SIG-M5 treated with dmso at 0.1 percent for 504 hours (cell line): Measurements from ENCODE around the gene RAB25.

Source experiments
- DNase-seq: peaks from one replicate; lab custom pipeline; 2025; ENCODE audit not compliant: unreplicated experiment; lab: John Stamatoyannopoulos, UW

Gene RAB25

GRCh38 chr1:156078728-156079127 is 17.8 kb downstream of the RAB25 start:
- DNase-seq, result no peak

DNA sequence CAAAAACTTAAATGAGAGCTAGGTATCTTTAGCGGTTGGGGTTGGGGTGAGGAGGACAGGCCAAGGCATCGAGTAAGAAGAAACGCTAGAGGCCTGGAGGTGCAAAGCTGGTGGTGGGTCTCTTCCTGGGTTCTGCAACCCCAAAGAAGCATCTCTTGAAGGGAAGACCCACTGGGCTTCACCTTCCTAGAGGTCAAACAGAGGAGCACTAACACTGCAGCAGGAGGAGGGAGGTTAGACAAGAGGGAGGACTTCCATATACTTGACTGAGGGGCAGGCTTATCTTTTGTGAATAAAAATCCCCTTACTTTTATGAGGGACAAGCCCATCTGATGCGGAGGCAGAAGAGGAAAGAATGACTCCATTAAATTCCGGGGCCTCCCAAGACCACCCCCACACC is 18.8 kb downstream of the RAB25 start:
- DNase-seq, result no peak

DNA sequence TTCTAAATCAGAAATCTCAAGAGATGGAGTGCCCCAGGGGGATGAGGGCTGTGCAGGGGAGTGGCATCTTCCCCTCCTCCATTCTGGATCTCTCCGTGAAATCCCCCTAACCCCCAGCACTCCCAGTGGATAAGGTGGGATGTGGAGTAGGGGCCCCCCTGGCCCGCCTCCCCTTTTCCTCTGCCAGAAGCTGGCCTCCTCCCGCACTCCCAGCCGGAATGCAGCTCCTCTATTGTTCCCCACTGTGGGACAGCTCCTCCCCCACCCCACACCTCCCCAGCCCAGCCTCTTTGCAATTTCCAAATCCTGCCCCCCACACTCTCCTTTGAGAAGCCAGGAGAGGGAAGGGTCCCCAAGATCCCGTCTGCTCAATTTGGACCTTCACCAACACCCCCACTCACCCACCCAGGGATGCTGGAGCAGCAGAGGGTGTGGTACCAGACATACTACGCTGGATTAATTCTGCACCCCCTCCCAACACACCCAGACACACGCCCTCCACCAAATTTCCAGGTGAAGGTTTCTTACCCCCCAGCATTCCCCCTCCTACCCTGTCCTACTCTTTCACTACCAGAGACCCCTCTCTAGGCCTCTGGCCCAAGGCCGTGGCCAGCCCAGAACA is 19.4 kb downstream of the RAB25 start:
- no peak for DNase-seq

- DNase-seq, result no peak
These were observed 19.9 kb downstream of the RAB25 start for GRCh38 chr1:156080863-156081179.

GRCh38 chr1:156081180-156081916 is 20.4 kb downstream of the RAB25 start:
- DNase-seq, result no peak

- DNase-seq, result no peak
These were observed 21.0 kb downstream of the RAB25 start for GRCh38 chr1:156081917-156082308.

GRCh38 chr1:156082309-156083091 is 21.5 kb downstream of the RAB25 start, which contains the start of gene MEX3A:
Gene MEX3A, minus strand, starts transcription at chr1:156082465. Its CDS starts 467 bp downstream, at chr1:156081998.
- peak; percentile 71 for DNase-seq

DNA sequence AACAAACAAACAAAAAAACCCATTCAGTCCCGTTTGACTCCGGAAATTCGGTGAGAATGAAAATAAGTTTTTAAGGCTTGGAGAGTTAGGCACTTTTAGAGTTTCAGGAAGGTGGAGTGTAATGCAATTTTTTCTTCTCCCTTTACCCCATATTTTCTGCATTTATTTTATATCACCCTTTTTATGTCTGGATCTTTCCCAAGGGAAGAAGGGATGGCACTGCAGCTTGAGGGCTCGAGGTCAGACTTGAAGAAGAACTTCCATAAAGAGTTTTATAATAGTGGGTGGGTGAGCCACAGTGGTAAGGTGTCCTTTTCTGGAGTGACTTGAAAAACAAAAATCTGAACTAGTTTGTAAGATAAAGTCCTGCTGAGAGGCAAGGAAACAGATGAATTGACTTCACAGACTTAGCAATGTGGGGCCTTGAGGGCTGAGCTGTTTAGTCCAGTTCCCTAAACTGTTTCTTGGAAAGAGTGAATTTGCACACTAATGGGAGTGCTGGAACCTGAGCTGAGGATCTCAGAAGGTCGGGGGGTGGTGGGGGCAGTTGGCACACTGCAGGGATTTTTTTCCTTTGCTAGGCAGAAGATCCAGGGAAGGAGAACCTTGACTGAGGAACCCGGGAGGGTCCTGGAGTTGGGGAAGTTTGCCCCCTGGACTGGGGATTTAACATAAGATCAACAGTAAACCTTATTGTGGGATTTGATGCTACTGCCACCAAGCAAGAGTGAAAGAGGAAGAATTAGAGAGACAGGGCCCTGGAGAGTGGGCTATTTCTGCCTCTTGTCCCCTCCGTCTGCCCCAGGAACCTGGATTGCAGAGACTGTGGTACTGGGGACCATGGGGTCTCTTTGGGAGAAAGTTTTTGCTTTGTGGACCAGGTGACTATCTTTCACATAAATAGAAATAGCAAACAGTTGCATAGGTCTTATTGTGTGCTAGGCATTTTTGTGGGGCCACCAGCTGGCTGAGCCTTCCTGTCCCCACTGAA is 23.1 kb downstream of the RAB25 start:
- DNase-seq, result no peak

DNA sequence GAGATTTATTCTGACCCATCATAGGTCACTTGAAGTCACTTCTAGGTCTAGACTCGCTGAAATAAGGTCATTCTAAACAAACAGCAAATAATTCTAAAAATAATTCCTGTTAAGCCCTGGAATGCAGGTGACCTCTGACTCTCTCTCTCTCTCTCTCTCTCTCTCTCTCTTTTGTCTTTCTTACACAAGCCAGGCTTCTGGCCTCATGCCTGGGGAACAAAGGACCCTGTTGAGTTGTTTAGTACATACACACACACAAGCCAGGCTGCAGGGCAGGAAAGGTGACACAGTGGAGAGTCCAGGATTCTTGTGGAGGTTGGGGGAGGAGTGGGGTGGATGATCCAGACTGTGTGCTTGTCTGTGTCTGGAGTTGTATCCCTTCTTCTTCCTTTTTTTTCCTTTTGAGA is 25.3 kb downstream of the RAB25 start:
- DNase-seq, result no peak

DNA sequence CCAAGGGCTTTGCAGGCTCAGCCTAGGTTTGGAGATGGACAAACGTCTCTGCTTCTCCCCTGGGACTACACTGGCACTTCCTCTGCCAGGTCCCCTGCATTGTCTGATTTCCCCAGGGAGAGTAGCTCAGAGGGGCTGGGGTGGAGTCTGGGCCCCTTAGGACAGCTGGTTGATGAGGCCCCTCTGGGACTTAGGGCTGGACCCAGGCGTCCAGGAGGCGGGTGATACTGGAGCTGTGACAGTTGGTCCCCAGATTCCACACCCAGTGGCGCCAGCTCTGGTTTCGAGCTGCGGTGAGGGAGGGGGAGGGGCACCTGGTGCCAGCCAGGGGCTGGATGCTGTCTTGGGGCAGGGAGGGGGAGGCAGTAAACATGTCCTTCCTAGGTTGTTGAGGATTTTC is 28.7 kb downstream of the RAB25 start:
- DNase-seq, result no peak

DNA sequence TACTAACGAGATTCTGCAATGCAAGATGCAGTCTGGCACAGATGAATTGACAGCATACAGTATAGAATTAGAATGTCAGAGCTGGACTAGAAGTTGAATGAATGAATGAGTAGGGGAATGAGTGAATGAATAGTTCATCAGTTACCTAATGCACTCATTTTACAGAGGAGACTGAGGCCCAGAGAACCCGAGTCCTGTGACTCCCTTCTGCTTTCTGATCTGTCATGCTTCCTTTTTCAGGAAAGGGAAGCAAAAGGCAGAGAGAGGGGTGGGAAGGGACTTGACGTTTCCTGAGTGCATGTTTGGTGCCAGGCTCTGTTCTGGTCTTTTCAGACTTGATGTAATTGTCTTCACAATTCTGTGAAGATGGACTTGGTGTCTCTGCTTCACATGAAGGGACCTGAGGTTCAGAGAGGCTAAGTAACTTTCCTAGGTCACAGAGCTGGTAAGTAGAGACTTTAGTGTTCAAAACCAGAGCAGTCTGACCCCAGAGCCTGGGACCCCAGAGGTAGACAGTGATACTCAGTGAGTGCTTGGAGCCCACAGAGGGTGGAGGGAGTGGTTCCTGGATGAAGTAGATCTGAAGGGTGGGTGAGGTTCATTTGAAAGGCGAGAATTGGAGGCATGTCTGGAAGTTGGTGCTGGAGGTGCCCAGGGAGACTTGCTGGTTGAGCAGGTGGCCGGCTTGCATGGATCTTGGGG is 29.3 kb downstream of the RAB25 start:
- DNase-seq, result peak; percentile 72

DNA sequence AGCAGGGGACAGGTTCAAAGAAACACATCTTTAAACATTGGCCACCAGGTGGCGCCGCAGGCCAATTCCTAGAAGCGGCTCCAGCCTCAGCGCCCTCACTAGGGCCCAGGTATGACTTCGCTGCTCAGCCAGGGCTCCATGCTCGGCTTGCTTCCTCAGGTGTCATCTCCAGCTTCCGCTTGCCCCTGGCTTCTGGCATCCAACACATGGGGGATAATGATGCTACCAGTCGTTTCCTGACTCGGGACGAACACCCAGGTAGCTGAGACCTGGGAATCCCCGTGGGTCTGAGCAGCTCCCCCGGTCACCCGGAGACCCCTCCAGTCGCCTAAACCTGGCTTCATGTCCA is 29.9 kb downstream of the RAB25 start:
- DNase-seq, result peak; percentile 81

GRCh38 chr1:156091610-156092009 is 30.6 kb downstream of the RAB25 start:
- no peak for DNase-seq

- DNase-seq, result no peak
These were observed 35.0 kb downstream of the RAB25 start for GRCh38 chr1:156095906-156096508.

DNA sequence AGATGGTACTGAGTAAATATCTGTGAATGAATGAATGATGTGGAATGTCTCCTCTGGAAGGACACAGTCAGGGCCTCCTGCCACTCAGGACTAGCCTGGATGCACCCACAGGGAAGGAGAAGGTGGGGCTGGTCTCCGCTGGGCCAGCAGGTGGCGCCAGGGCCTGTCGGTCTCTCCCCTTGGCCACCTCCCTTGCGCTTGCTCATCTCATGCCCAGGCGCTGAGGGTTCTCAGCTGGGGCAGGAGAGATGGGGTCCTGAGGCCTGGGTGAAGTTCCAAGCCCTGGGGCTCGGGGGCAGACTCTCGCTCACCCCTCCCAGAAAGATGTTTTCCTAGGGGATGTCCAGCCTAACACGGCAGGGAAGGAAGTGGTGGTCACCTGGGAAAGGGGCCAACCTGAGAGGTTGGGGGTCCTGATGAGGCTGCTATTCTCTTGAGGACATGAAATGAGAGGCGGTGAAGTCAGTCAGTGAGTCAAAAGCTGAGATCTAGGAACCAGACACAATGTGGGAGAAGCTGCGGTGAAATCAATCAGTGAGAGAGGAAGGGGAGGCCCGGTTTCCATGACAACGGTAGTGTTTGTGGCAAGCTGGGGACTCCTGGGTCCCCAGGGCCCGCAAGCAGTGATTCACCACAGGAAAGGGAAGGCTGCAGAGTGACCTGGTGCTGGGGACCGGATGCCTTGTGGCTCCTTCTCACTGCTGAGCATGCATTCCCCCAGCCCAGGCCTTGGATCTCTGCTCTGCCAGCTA is 35.9 kb downstream of the RAB25 start:
- DNase-seq, result peak; percentile 86

DNA sequence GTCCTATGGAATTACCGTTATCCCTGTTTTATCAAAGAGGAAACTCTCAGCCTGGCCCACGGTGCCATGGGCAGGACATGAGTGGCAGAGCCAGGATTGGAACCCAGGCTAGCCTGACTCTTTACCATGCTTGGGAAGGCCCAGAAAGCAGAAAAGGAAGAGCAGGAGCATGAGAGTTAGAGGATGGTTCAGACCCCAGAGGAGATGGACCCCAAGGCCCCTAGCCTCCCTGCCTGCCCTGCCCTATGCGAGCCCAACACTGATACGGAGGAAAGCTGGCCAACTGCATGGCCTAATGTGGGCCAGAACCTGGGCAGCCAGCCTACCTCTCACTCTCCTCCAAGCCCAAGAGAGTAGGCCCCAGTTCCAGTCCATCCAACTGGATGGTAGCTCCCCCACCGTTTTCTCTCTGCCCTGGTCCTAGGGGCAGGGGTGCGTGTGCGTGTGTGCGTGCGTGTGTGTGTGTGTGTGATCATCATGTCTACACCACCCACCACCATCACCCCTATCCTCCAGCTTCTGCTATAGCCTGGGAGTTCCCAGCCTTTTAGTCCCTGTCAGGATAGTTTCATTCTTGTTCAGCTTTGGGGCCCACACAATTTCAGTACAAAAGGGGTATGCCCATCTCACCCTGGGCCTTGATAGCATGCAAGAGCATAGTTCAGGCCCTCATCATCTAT is 36.7 kb downstream of the RAB25 start:
- no peak for DNase-seq

DNA sequence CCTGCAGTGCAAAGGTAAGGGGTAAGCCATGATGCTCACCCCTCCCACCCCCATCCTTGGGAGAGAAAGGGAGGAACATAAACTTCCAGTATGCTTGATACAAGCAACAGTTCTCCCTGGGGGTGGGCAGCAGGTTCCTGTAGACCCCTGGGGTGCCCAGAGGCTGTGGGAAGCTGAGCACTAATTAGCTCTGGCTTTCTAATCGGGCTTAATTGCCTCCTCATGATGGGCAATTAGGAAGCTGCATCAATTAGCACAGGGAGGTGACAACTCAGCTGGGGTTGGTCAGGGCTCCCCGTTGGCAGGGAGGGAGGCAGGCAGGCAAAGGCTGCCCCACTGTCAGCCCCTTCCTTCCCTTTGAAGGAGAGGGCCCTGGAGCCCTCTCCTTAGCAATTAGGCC is 37.8 kb downstream of the RAB25 start:
- no peak for DNase-seq

- no peak for DNase-seq
These were observed 38.3 kb downstream of the RAB25 start for GRCh38 chr1:156099282-156099681.
